GM13977 (cell line): ENCODE data around the gene OPHN1.

ENCODE experiments used
- DNase-seq: peaks from one replicate; pipeline ENCODE4 v3.0.0; 2012; ENCODE audit warnings: low spot score
- CTCF ChIP-seq: IDR thresholded peaks from 2 replicates; pipeline ENCODE4 v1.5.1; 2012; ENCODE audit warnings: mild to moderate bottlenecking, control low read depth; ENCODE audit not compliant: insufficient read depth; ENCODE audit errors: extremely low read depth, missing control alignments
- in situ Hi-C: fragments of 300-500 bp; cut with MboI; formaldehyde crosslinking; loops from one replicate; pipeline ENCODE4 v1.12.0; 2022; ENCODE audit warnings: low sequenced_read_pairs, low pct_unique_long_range_greater_than_20kb, mixed read lengths, inconsistent platforms; ENCODE audit not compliant: unreplicated experiment

Gene OPHN1

GRCh38 chrX:68461576-68461975 is 28.3 kb upstream of the OPHN1 start:
- no peak for TF ChIP-seq CTCF
- no peak for DNase-seq
- in situ Hi-C loops = no loop called here

- in situ Hi-C loops = no loop called here
- DNase-seq = no peak
These were observed 27.8 kb upstream of the OPHN1 start for GRCh38 chrX:68461093-68461492.

GRCh38 chrX:68455151-68455510 is 21.8 kb upstream of the OPHN1 start:
- no peak for DNase-seq
- TF ChIP-seq CTCF = no peak
- in situ Hi-C loops = no loop called here

More at GRCh38 chrX:68461093-68461492, 27.8 kb upstream of the OPHN1 start:
- no peak for TF ChIP-seq CTCF

GRCh38 chrX:68454476-68455150 is 21.3 kb upstream of the OPHN1 start:
- in situ Hi-C loops = no loop called here
- DNase-seq = no peak
- TF ChIP-seq CTCF = no peak

GRCh38 chrX:68451720-68452119 is 18.4 kb upstream of the OPHN1 start:
- in situ Hi-C loops = no loop called here
- DNase-seq = no peak
- TF ChIP-seq CTCF = no peak

- DNase-seq = no peak
- in situ Hi-C loops = no loop called here
- TF ChIP-seq CTCF = no peak
These were observed 10.0 kb upstream of the OPHN1 start for GRCh38 chrX:68443155-68443868.

GRCh38 chrX:68440940-68441339 is 7.6 kb upstream of the OPHN1 start:
- in situ Hi-C loops = no loop called here
- no peak for DNase-seq
- no peak for TF ChIP-seq CTCF
